Measurements from ENCODE around the gene BMP2K.

BMP2K gene

GRCh38 chr4:78809928-78810835 lies 34.0 kb downstream of the BMP2K start:
- Histone ChIP-seq H3K4me3 (ENCODE audit: low read length, poor library complexity, severe bottlenecking) (no peak overlapping the region), H3K4me1 (ENCODE audit: insufficient read depth, low read length, poor library complexity, severe bottlenecking) (peaks cover 28% of the 10 kb centered on the region), H2AFZ (ENCODE audit: low read length) (no peak overlapping the region), H3K9me2 (replicated peaks; ENCODE audit: low read depth, low read length) (no peaks in the 10 kb centered on the region), H3K9ac (ENCODE audit: low read depth, low read length, poor library complexity, severe bottlenecking) (no peak overlapping the region), H3K79me2 (ENCODE audit: insufficient read depth, low read length) (peaks cover 100% of the 10 kb centered on the region), H4K20me1 (ENCODE audit: insufficient read depth, low read length, poor library complexity, severe bottlenecking) (peaks cover 82% of the 10 kb centered on the region), H3K36me3 (ENCODE audit: insufficient read depth, low read length) (no peaks in the 10 kb centered on the region; the same call in 1 of the 2 replicates), H3K4me2 (ENCODE audit: low read depth, low read length, poor library complexity, severe bottlenecking) (peak overlapping the region; percentile 22), H3F3A (ENCODE audit: low read depth) (no peaks in the 10 kb centered on the region), H3K27me3 (ENCODE audit: insufficient read depth, low read length, poor library complexity, severe bottlenecking) (no peaks in the 10 kb centered on the region), H3K9me3 (ENCODE audit: insufficient read depth, low read depth, low read length) (0 out of 2 replicates have a peak, but pooled peaks cover 6% of the 10 kb centered on the region)
- no peak for TF ChIP-seq CTCF (conservative IDR thresholded peaks at IDR 0.05; ENCODE audit: low read length)
- no peak for TF ChIP-seq EZH2phosphoT487 (IDR thresholded peaks at IDR 0.05; ENCODE audit: borderline replicate concordance)

GRCh38 chr4:78811034-78811433 lies 34.9 kb downstream of the BMP2K start:
- H2AFZ ChIP-seq (ENCODE audit: low read length): no peak overlapping the region
- H3F3A ChIP-seq (ENCODE audit: low read depth): no peaks in the 10 kb centered on the region
- H3K9me3 ChIP-seq (ENCODE audit: insufficient read depth, low read depth, low read length): 0 out of 2 replicates have a peak, but pooled peaks cover 6% of the 10 kb centered on the region
- TF ChIP-seq EZH2phosphoT487 (IDR thresholded peaks at IDR 0.05; ENCODE audit: borderline replicate concordance) (no peak), CTCF (conservative IDR thresholded peaks at IDR 0.05; ENCODE audit: low read length) (no peak)
- no peaks in the 10 kb centered on the region for H3K27me3 ChIP-seq (ENCODE audit: insufficient read depth, low read length, poor library complexity, severe bottlenecking)
- no peaks in the 10 kb centered on the region for H3K9me2 ChIP-seq (replicated peaks; ENCODE audit: low read depth, low read length)
- no peak overlapping the region for H3K4me3 ChIP-seq (ENCODE audit: low read length, poor library complexity, severe bottlenecking)
- H4K20me1 ChIP-seq (ENCODE audit: insufficient read depth, low read length, poor library complexity, severe bottlenecking): peaks cover 77% of the 10 kb centered on the region
- H3K4me1 ChIP-seq (ENCODE audit: insufficient read depth, low read length, poor library complexity, severe bottlenecking): peaks cover 28% of the 10 kb centered on the region
- H3K9ac ChIP-seq (ENCODE audit: low read depth, low read length, poor library complexity, severe bottlenecking): no peak overlapping the region
- no peak overlapping the region for H3K4me2 ChIP-seq (ENCODE audit: low read depth, low read length, poor library complexity, severe bottlenecking)
- H3K36me3 ChIP-seq (ENCODE audit: insufficient read depth, low read length): no peaks in the 10 kb centered on the region; the same call in 1 of the 2 replicates
- H3K79me2 ChIP-seq (ENCODE audit: insufficient read depth, low read length): peaks cover 100% of the 10 kb centered on the region

- H3K9me2 ChIP-seq (replicated peaks; ENCODE audit: low read depth, low read length): no peaks in the 10 kb centered on the region
- peaks cover 91% of the 10 kb centered on the region for H3K79me2 ChIP-seq (ENCODE audit: insufficient read depth, low read length)
- no peaks in the 10 kb centered on the region for H3K9me3 ChIP-seq (ENCODE audit: insufficient read depth, low read depth, low read length)
- TF ChIP-seq CTCF (conservative IDR thresholded peaks at IDR 0.05; ENCODE audit: low read length) (no peak), EZH2phosphoT487 (IDR thresholded peaks at IDR 0.05; ENCODE audit: borderline replicate concordance) (no peak)
- H4K20me1 ChIP-seq (ENCODE audit: insufficient read depth, low read length, poor library complexity, severe bottlenecking): peaks cover 59% of the 10 kb centered on the region
- no peak overlapping the region for H3K4me3 ChIP-seq (ENCODE audit: low read length, poor library complexity, severe bottlenecking)
- H3K4me2 ChIP-seq (ENCODE audit: low read depth, low read length, poor library complexity, severe bottlenecking): no peak overlapping the region
- H3K4me1 ChIP-seq (ENCODE audit: insufficient read depth, low read length, poor library complexity, severe bottlenecking): no peaks in the 10 kb centered on the region
- H2AFZ ChIP-seq (ENCODE audit: low read length): no peak overlapping the region
- no peaks in the 10 kb centered on the region for H3F3A ChIP-seq (ENCODE audit: low read depth)
- H3K9ac ChIP-seq (ENCODE audit: low read depth, low read length, poor library complexity, severe bottlenecking): no peak overlapping the region
- H3K27me3 ChIP-seq (ENCODE audit: insufficient read depth, low read length, poor library complexity, severe bottlenecking): no peaks in the 10 kb centered on the region
- peaks cover 8% of the 10 kb centered on the region; the same call in 1 of the 2 replicates for H3K36me3 ChIP-seq (ENCODE audit: insufficient read depth, low read length)
These were observed 42.5 kb downstream of the BMP2K start for GRCh38 chr4:78818530-78819079.

All from Loucy (cell line).